Measurements from ENCODE around the gene SULF2. TPM values are rescaled to one million over a fixed set of nuclear protein-coding genes. Genes with fewer than 3 reads are reported as not detected.

SULF2 gene
- total RNA-seq, 1 donor: 1.9 TPM

DNA sequence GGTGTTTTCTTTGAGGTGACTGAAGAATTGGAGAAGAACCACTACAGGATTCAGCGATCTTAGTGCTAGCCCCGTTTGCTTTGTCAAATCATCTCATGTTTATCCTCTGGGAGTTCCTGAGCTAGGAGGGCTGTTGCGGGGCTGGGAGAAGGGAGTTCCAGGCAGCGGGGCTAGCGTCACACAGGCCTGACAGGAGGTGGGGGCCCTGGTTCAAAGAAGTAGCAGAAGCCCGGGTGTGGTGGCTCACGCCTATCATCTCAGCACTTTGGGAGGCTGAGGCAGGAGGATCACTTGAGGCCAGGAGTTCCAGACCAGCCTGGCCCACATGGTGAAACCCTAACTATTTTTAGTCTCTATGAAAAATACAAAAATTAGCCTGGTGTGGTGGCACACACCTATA is 33.2 kb upstream of the SULF2 start:
- TF ChIP-seq, protein P1, sequence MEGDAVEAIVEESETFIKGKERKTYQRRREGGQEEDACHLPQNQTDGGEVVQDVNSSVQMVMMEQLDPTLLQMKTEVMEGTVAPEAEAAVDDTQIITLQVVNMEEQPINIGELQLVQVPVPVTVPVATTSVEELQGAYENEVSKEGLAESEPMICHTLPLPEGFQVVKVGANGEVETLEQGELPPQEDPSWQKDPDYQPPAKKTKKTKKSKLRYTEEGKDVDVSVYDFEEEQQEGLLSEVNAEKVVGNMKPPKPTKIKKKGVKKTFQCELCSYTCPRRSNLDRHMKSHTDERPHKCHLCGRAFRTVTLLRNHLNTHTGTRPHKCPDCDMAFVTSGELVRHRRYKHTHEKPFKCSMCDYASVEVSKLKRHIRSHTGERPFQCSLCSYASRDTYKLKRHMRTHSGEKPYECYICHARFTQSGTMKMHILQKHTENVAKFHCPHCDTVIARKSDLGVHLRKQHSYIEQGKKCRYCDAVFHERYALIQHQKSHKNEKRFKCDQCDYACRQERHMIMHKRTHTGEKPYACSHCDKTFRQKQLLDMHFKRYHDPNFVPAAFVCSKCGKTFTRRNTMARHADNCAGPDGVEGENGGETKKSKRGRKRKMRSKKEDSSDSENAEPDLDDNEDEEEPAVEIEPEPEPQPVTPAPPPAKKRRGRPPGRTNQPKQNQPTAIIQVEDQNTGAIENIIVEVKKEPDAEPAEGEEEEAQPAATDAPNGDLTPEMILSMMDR (IDR thresholded peaks at IDR 0.05; ENCODE audit: insufficient read depth, low read length): no peak
- H3K4me3 ChIP-seq (ENCODE audit: low read depth, low read length): no peak overlapping the region
- no peak for DNase-seq (ENCODE audit: low read depth)

DNA sequence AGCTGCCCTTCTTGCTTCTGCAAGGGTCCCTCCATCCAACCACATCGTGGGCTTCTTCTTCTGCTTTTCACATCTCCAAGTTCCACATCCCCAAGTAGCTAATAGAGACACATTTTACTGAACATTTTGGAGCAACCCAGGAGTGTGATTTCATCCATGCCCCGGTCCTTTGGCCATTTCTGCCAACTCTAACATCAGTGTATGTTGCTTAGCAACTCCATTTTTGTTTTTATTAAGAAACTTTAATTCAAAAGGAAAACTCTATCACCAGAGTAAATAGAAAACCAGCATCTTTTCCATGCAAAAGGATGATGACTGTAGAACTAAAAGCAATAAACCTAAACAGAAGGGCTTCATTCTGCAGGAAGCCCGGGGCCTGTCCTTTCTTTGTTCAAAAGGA is 32.7 kb upstream of the SULF2 start:
- H3K4me3 ChIP-seq (ENCODE audit: low read depth, low read length): no peak overlapping the region
- TF ChIP-seq, protein P1 (IDR thresholded peaks at IDR 0.05; ENCODE audit: insufficient read depth, low read length): no peak
- no peak for DNase-seq (ENCODE audit: low read depth)

DNA sequence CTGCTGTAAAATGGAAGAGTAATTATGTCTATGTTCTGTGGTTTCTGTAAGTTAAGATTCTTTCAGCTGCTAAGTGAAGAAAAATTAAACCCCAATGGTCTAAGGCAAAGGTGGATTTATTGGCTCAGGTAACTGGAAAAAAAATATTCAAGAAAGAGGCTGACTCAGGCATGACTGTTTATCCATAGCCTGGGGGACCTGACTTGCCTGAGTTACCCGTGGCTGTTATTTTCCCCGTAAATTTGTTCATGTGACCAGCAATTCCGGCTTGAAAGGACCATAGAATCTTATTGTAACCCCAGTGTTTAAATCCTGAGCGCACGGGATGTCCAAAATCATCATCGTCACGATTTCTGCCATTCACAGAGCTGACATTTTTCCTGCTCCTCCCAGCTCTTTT is 32.3 kb upstream of the SULF2 start:
- no peak for DNase-seq (ENCODE audit: low read depth)
- H3K4me3 ChIP-seq (ENCODE audit: low read depth, low read length): no peak overlapping the region
- TF ChIP-seq, protein P1 (IDR thresholded peaks at IDR 0.05; ENCODE audit: insufficient read depth, low read length): no peak

DNA sequence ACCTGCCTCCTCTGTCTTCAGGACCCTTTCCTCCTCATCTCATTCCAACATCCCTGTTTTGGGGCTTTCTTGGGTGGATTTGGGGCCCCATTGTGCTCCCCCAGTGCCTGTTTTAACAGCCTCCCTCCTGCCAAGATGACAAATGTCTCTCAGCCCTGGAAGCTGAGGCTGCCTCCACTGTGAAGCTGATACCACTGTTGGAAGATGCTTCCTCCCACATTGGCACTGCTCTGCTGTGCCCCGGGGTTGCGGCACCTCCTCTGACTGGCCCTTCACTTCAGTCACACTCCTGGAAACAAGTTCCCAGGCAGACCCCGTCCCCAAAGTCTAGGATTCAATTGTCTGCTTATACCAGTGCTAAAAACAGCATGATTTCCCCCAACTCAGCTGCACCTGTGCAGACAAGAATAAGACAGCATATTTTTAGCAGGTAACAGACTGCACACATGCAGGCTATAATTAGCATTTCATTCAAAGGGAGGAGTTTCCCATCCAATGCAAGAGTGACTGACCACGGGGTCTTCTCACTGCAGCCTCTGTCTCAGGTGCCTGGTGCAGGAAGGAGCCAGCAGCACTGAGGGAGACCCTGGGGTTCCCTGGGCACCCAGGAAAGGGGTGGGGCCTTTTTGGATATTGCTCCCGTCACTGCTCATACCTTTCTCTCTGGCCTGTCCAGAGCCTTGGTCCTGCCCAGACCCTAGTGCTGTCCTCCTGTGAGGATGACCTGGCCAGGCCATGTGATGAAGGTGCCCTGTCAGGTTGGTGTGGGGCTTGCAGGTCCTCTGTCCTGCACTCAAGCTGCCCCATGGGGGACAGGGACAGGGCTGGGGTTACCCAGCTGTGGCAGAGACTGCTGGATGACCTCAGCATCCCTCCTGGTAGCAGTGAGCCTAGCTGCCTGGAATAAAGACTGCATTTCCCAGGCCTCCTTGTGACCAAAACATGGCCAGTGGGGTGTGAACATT is 31.5 kb upstream of the SULF2 start:
- no peak for DNase-seq (ENCODE audit: low read depth)
- TF ChIP-seq, protein P1 (IDR thresholded peaks at IDR 0.05; ENCODE audit: insufficient read depth, low read length): no peak
- no peak overlapping the region for H3K4me3 ChIP-seq (ENCODE audit: low read depth, low read length)

DNA sequence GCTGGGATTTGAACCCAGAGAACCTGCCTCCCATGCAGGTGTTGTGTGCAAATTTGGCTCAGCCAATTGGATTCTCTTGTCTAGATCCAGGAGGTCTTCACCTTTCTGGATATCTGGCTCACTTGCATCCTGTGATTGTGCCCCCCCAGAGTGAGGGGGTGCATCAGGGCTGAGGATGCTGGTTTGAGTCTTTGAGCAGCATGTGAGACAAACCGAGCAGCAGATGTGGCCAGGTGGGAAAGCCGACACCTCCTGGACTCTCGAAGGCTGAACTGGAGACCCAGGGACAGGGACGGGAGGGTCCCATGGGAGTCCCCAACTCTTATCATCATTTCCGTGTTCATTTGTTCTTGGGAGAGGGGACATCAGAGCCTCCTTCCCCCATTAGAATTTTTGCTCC is 30.6 kb upstream of the SULF2 start:
- TF ChIP-seq, protein P1 (IDR thresholded peaks at IDR 0.05; ENCODE audit: insufficient read depth, low read length): no peak
- no peak for DNase-seq (ENCODE audit: low read depth)
- H3K4me3 ChIP-seq (ENCODE audit: low read depth, low read length): no peak overlapping the region

DNA sequence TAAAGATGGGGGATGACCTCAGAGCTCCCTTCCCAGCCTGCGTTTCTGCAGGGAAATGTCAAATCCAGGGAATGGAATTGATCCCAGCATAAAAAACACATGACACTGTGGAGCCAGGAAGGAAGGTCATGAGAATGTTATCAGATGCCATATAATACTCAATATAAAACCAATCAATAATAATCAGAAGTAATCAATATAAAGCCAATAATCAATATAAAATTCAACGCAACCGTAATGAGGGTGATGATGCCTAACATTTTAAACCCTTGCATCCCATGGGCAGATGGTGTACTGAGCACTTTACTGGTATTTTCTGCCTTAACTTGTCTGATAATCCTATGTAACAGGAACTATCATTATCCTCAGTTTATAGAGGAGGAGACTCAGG is 30.1 kb upstream of the SULF2 start:
- H3K4me3 ChIP-seq (ENCODE audit: low read depth, low read length): no peak overlapping the region
- TF ChIP-seq, protein P1 (IDR thresholded peaks at IDR 0.05; ENCODE audit: insufficient read depth, low read length): no peak

More for the DNA sequence above, 30.1 kb upstream of the SULF2 start:
- no peak for DNase-seq (ENCODE audit: low read depth)

Data from fibroblast of the aortic adventitia (primary cell).